HL-60/S4 treated with phorbol 12-myristate 13-acetate at 8.2 ng/mL for 4 days and 3 days (cell line): ENCODE data around the gene TUBD1.
"Not testable (repeated sequence)": the region's sequence is repeated elsewhere in the genome, so short reads cannot be mapped to it uniquely, and the experiment has no call there.

Experiments
- in situ Hi-C: fragments of 300-500 bp; cut with MboI; formaldehyde crosslinking; loops from 2 replicates; pipeline ENCODE4 v1.15.0; 2022; ENCODE audit warnings: low sequenced_read_pairs

The TUBD1 gene

GRCh38 chr17:59876107-59876506, 16.6 kb downstream of the TUBD1 start:
- in situ Hi-C loops = no loop called here

DNA sequence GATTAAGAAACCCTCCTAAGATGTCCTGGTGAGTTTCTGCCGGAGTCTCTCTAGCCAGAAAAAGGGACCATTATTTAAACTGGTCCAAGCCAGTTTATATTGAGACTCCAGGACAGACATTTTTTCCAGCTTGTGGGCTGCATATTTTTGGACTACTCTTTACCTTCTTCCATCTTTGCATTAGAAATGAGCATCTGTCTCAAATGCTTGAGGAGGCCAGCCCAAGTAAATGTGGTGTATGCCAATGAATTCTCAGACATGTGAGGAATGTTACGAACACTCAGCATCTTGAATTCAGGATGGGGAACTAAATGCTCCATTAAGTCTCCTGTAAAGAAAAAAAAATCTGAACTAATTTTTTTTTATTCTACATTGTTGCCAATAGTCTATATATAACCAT, 18.4 kb downstream of the TUBD1 start:
- in situ Hi-C loops = no loop called here

DNA sequence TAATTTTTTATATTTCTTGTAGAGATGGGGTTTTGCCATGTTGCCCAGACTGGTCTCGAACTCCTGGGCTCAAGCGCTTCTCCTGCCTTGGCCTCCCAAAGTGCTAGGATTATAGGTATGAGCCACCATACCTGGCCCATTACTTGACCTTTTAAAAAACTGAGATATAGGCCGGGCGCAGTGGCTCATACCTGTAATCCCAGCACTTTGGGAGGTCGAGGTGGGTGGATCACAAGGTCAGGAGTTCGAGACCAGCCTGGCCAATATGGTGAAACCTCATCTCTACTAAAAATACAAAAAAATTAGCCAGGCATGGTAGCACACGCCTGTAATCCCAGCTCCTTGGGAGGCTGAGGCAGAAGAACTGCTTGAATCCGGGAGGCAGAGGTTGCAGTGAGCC, 19.3 kb downstream of the TUBD1 start:
- in situ Hi-C loops = not testable (repeated sequence)

DNA sequence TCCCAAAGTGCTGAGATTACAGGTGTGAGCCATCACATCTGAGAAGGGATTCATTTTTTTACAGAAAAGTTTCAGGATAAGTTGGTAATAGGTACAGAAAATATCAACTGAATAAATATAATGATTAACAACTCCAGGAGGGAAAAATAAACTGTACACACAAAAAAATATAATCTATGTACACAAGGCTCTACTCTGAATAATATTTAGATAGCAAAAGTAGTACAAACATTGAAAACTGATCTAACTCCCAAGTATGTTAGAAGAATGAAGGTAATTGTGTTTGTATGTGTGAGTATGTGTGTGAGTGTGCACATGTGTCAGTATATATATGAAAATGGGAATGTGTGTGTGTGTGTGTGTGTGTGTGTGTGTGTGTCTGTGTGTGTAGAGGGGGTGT, 20.4 kb downstream of the TUBD1 start:
- in situ Hi-C loops = no loop called here

DNA sequence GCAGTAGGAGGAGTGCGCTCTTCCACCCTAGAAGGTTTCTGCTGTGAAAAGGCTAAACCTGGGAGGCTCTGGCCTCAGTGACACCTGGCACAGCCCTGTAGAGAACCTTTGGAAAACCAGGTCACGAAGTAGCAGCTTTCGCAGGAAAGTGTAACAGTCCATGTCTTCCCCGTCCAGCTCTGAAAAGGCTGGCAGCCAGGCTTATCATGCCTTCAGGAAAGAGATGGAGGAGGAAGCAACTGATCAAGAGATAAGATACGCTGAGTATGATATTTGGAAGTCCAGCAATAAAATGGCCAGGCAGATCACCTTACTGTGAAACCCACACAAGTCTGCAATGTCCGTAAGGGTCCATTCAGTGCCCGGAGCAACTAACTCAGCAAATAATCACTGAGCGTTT, 22.3 kb downstream of the TUBD1 start:
- in situ Hi-C loops = no loop called here

GRCh38 chr17:59869941-59870218, 22.9 kb downstream of the TUBD1 start:
- in situ Hi-C loops = no loop called here

- in situ Hi-C loops = no loop called here
Measured at GRCh38 chr17:59863616-59864015, 29.1 kb downstream of the TUBD1 start.

DNA sequence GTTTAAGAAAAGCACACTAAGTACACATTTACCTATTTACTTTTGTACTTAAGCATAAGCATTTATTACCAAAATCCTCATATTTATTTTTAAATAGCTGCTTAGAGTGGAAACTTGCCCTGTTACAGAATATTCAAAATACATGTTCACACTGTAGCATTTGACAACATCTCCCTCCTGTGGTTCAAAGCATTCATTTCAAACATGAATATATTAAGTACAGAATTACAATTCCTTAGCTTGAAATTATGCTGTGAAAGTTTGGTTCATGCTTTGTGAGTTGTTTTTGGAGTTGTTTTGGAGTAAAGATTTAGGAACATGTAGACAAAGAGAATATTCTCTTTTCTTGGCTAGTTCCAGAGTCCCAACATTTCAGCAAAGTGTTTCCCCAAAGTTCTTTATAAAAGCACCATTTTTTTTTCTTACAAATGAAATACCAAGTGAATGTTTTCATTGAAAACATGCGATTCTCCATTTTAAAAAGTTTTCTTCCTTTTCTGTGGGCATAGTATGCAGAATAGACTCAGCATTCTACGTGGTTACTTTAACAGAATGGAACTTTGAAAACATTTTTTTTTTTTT, 33.2 kb downstream of the TUBD1 start:
- in situ Hi-C loops = no loop called here

DNA sequence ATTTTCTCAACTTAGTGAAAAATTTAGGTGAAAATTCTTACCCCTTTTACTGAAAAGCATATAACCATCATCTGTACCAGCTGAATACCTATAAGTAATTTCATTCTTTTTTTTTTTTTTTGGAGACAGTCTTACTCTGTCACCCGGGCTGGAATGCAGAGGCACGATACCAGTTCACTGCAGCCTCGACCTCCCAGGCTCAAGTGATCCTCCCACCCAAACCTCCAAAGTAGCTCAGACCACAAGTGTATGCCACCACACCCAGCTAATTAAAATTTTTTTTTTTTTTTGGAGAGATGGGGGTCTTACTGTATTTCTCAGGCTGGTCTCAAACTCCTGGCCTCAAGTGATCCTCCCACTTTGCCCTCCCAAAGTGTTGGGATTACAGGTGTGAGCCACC, 33.8 kb downstream of the TUBD1 start:
- in situ Hi-C loops = no loop called here

- in situ Hi-C loops = no loop called here
Measured at GRCh38 chr17:59858167-59858816, 34.5 kb downstream of the TUBD1 start.

- in situ Hi-C loops = no loop called here
Measured at GRCh38 chr17:59856859-59857794, 35.6 kb downstream of the TUBD1 start.

GRCh38 chr17:59853919-59854729, 38.6 kb downstream of the TUBD1 start:
- in situ Hi-C loops = not testable (repeated sequence)

DNA sequence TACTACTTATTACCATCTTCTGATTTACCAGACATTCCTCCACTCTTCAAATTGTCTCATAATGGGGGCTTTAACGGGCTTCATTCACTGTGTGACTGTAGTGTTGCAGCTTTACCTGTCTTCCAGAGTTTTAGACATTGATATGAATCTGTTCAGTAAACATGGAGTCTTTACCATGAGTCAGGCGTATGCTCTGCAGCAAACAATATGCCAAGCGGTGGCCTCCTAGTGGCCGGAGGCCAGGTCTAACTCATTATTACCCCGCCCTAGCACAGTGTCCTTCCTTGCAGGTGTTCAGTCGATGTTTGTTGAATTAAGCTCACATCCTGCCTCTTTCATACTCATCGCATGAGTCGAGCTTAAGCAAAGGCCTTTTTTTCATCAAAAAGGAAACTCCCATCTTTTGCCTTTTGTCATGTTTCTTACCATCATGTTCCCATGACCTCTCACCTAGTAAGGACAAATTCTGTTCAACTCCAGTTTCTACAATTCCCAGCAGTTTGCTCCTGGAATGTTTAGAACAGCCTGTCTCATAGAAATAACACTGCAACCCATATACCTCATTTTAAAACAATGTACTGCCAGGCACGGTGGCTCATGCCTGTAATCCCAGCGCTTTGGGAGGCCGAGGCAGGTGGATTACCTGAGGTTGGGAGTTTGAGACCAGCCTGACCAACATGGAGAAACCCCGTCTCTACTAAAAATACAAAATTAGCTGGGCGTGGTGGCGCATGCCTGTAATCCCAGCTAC, 39.4 kb downstream of the TUBD1 start:
- in situ Hi-C loops = no loop called here

DNA sequence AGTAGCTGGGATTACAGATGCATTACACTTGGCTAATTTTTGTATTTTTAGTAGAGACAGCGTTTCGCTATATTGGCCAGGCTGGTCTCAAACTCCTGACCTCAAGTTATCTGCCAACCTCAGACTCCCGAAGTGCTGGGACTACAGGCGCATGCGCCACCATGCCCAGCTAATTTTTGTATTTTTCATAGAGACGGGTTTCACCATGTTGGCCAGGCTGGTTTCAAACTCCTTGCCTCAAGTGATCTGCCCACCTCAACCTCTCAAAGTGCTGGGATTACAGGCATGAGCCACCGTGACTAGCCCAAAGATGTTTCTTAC, 39.9 kb downstream of the TUBD1 start:
- in situ Hi-C loops = not testable (repeated sequence)

DNA sequence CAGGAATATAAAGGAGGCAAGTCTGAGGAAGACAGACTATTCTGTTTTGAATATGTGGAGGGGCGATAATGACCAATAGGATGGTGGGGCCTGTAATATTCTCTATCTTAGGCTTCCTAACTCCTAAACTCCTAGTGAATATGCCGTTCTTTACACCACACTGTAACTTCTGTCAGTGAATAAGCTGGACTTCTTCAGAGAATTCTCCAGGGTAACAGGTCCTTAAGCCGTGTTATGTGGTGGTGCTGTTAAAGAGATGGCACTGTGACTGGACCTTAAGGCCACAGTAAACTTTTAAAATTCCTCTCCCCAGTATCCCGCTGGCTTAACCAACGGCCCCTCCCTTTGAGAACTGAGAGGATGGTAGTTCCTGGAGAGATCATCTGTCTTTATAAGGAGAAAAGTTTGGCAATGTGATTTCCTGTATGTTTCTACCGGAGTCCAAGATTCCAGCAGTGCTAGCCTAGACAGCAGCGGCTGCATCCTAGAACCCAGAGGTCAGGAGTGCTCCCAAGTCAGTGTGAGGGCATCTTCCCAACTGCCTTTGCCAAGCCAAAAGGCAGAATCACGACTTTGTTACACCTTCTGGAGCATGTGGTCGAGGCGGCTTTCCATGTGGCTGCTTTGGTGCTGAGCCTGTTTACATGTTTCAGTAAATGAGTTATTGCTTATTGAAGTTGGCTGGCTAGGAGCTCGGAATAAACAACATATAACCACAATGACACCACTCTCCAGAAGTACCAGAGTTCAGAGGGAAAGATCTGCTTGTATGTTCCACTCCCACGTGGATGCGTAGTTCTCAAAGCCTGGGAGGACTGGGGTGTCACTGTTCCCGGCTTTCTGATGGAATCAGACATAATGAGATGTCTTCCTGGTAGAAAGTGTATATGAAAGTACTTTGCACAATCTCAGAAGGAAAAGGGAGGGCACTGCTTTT, 41.0 kb downstream of the TUBD1 start:
- in situ Hi-C loops = no loop called here

- in situ Hi-C loops = not testable (repeated sequence)
Measured at GRCh38 chr17:59850311-59850710, 42.4 kb downstream of the TUBD1 start.

DNA sequence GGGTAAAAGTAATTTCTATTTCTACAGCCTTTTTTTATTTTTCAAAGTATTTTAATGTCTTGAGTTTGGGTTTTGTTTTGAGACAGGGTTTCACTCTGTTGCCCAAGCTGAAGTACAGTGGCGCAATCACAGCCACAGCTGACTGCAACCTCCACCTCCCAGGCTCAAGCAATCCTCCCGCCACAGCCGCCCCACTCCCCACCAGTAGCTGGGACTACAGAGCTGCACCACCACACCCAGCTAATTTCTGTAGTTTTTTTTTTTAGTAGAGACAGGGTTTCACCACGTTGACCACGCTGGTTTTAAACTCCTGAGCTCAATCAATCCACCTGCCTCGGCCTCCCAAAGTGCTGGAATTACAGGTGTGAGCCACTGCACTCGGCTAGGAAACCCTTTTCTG, 44.0 kb downstream of the TUBD1 start:
- in situ Hi-C loops = no loop called here

- in situ Hi-C loops = no loop called here
Measured at GRCh38 chr17:59848385-59848668, 44.4 kb downstream of the TUBD1 start.

GRCh38 chr17:59846394-59847165, 46.2 kb downstream of the TUBD1 start:
- in situ Hi-C loops = no loop called here
